NCI-H2171 treated with DMSO at 0.1 percent for 48 hours (cell line): Measurements from ENCODE around the gene UBR7.
"Not testable (repeated sequence)": the region's sequence is repeated elsewhere in the genome, so short reads cannot be mapped to it uniquely, and the experiment has no call there.

Source experiments
- DNase-seq: peaks from one replicate; lab custom pipeline; 2025; lab: John Stamatoyannopoulos, UW

UBR7 gene

DNA sequence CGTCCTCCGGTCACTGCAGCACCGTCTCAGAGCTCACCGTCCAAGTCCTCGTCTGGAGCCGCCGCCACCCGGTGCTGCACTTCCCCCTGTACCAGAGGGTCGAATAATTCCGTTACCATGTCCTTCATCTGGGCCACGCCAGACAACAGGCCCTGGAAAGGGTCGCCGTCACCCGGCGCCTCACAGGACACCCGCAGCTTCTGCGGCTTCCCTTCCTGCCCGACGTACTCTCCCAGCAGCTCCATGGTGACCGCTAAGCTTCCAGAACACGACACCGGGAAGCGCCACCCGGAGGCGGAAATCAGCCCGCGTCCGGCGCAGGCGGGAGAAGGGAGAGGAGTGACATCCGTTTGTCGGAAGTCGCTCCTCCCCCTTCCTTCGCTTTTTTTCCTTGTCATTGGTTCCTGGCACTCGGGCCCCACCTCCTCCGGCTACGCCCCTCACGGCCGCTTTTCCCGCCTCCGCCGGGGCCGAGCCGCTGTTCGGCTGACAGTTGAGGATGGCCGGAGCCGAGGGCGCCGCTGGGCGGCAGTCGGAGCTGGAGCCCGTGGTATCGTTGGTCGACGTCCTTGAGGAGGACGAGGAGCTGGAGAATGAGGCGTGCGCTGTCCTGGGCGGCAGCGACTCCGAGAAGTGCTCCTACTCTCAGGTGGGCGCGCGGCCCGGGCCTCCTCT lies at the start of gene UBR7, which contains the start of gene GON7:
UBR7 (plus strand) TSS at position 464 of the 675 bp plus-strand sequence; CDS start at position 500, 36 bp downstream.
GON7 (minus strand) TSS at position 273 of the 675 bp plus-strand sequence; CDS start at position 245, 28 bp downstream.
- DNase-seq, result peak; percentile 99

DNA sequence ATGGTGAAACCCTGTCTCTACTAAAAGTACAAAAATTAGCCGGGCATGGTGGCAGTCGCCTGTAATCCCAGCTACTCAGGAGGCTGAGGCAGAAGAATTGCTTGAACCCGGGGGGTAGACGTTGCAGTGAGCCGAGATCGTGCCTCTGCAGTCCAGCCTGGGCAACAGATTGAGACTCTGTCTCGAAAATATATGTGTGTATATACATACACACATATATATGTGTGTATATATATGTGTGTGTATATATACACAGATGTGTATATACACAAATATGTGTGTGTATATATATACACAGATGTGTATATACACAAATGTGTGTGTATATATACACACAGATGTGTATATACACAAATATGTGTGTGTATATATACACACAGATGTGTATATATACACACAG lies 48.7 kb upstream of the UBR7 start:
- not testable (repeated sequence) for DNase-seq

DNA sequence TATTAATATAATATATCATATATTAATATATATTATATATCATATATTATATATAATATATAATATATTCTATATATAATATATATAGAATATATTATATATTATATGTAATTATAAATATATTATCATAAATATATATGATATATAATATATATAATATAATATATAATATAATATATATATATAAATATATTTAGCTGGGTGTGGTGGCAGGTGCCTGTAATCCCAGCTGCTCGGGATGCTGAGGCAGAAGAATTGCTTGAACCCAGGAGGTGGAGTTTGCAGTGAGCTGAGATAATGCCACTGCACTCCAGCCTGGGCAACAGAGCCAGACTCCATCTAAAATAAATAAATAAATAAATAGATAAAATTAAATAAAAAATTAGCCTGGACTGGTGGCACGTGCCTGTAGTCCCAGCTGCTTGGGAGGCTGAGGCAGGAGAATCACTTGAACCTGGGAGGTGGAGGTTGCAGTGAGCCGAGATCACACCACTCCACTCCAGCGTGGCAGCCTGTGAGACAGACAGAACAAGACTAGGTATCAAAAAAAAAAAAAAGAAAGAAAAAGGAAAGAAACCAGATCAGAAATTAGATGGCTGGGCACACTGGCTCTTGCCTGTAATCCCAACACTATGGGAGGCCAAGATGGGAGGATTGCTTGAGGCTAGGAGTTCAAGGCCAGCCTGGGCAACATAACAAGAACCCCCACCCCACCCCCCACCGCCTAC lies 47.3 kb upstream of the UBR7 start:
- not testable (repeated sequence) for DNase-seq

DNA sequence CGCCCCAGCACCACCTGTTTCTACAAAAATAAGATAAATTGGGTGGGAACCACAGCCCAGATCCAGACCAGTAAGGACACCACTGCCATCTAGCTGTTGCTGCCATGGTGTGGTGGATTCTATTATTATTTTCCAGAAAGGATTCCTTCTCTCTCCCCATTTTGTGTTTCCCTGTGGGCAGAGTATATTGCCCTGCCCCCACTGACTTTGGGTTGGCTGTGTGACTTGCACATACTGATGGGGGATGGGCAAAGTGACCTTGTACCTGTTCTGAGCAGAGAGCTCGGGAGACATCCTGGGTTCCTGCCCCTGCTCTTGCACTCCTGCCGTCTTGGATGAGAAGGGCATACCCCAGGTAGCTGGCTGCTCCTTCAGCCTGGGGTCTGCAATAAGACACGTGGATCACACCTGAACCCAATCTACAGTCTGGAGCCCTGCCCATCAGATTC lies 46.7 kb upstream of the UBR7 start:
- peak; percentile 31 for DNase-seq

- no peak for DNase-seq
Measured at GRCh38 chr14:93161411-93161940, 45.6 kb upstream of the UBR7 start.

- DNase-seq, result no peak
Measured at GRCh38 chr14:93163564-93163963, 43.5 kb upstream of the UBR7 start.

- not testable (repeated sequence) for DNase-seq
Measured at GRCh38 chr14:93165271-93166265, 41.5 kb upstream of the UBR7 start.

DNA sequence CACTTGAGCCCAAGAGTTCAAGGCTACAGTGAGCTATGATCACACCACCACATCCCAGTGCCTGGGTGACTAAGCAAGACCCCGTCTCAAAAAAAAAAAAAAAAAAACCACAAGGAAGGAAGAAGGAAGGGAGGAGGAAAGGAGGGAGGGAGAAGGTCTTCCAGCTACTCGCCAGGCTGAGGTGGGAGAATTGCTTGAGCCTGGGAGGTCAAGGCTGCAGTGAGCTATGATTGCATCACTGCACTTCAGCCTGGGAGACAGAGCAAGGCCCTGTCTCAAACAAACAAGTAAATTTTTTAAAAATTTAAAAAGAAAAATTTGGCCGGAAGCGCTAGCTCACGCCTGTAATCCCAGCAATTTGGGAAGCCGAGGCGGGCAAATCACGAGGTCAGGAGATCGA lies 38.4 kb upstream of the UBR7 start:
- DNase-seq, result not testable (repeated sequence)

DNA sequence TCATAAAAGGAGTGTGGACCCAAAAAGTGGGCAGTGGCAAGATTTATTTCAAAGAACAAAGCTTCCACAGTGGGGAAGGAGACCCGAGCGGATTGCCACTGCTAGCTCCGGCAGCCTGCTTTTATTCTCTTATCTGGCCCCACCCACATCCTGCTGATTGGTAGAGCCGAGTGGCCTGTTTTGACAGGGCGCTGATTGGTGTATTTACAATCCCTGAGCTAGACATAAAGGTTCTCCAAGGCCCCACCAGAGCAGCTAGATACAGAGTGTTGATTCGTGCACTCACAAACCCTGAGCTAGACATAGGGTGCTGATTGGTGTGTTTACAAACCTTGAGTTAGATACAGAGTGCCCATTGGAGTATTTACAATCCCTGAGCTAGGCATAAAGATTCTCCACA lies 37.4 kb upstream of the UBR7 start:
- DNase-seq, result not testable (repeated sequence)

GRCh38 chr14:93170141-93170540 lies 36.9 kb upstream of the UBR7 start:
- not testable (repeated sequence) for DNase-seq

DNA sequence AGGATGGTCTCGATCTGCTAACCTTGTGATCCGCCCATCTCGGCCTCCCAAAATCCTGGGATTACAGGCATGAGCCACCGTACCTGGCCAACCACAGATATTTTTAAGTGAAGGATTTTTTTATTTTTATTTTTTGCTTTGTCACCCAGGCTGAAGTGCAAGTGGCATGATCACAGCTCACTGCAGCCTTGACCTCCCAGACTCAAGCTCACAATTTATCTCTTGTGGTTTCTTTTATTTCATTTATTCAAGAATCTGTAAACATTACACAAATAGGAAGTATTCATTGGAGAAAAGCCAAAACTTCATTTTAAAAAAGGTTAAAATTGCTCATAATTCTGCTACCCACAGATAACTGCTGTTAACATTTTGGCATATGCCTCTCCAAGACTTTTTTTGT lies 35.7 kb upstream of the UBR7 start:
- no peak for DNase-seq

DNA sequence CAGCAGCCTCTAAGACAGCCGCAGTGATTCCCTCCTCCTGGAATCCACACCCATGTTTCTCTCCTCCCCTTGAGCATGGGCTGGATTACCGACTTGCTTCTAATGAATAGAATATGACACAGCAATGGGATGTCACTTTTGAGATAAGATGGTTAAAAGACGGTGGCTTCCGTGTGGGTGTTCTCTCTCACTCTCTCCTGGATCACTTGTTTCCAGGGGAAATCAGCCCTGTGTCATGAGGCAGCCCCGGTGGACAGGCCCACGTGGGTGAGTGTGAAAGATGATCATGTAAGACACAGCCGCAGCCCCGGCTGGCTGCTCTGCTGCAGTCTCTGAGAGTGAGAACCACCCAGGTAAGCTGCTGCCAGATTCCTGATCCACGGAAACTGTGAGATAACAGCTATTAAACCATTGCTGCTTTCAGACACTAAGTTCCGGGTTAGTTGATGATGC lies 33.1 kb upstream of the UBR7 start:
- DNase-seq, result peak; percentile 47

DNA sequence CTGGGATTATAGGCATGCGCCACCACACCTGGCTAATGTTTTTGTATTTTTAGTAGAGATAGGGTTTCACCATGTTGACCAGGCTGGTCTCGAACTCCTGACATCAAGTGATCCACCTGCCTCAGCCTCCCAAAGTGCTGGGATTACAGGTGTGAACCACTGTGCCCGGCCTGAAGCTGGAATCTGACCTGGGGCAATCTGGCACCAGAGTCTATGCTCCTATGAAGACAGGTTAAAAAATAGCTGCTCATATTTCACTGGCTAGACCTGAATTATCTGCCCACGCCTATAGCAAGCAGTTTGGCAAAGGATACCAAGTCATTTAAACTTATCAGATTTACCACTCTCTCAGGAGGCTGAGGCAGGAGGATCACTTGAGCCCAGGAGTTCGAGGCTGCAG lies 32.3 kb upstream of the UBR7 start:
- not testable (repeated sequence) for DNase-seq

GRCh38 chr14:93175492-93175891 lies 31.6 kb upstream of the UBR7 start:
- no peak for DNase-seq

GRCh38 chr14:93183596-93184317 lies 23.3 kb upstream of the UBR7 start:
- DNase-seq, result no peak

- DNase-seq, result peak; percentile 89
Measured at GRCh38 chr14:93184391-93185348, 22.4 kb upstream of the UBR7 start, which contains the start of the genes LYSET and MOAP1. LYSET (plus strand) TSS chr14:93185317; CDS start chr14:93185406, 89 bp downstream. MOAP1 (minus strand) TSS chr14:93184897; CDS start chr14:93184242, 655 bp downstream.

DNA sequence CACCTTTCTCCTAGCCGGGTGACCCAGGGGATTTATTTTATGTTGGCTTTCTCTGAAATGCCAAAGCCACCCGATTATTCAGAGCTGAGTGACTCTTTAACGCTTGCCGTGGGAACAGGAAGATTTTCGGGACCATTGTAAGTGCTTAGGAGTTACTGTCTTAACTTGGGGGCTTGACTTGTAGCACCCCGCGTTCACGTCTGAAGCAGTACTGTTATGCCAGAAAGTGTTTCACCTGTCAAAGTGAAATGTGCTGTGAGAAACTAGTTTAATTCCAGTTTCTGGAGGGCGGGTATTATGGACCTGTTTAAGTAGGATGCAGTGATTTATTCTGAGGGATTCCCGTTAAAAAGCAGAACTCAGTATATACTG lies 21.7 kb upstream of the UBR7 start:
- no peak for DNase-seq

DNA sequence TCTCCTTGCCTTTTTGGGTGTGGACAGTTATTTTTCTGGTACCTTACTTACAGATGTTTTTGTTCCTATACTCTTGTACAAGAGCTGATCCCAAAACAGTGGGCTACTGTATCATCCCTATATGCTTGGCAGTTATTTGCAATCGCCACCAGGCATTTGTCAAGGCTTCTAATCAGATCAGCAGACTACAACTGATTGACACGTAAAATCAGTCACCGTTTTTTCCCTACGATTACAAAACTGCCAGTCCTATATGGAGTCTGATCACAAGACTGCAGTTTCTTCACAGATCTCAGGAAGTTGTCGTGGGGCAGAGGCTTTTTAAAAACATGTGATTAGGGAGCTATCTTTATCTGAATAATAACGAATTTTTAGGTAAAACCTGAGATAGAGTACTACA lies 20.6 kb upstream of the UBR7 start:
- DNase-seq, result no peak

GRCh38 chr14:93186956-93187355 lies 20.1 kb upstream of the UBR7 start:
- DNase-seq, result no peak
